GM23338 (cell line): ENCODE data around the gene GPR141. TPM values are rescaled to one million over a fixed set of nuclear protein-coding genes. Genes with fewer than 3 reads are reported as not detected.
A peak's percentile ranks its signal among the peaks of the same experiment; 100 is the strongest.

ENCODE experiments used
- ATAC-seq: fragments of 200-7000 bp; cut with Tn5 transposase; 3 replicates; pipeline ENCODE4 v1.9.1; 2020
- DNase-seq: peaks from one replicate; pipeline ENCODE4 v3.0.0-alpha.2; 2015; ENCODE audit warnings: low spot score
- H2AFZ ChIP-seq: fragments of 200-600 bp; sonication (generic); 2 replicates; pipeline ENCODE4 v1.8.0; 2016; ENCODE audit warnings: antibody characterized with exemption, mild to moderate bottlenecking, moderate library complexity
- H3F3A ChIP-seq: fragments of 200-600 bp; sonication (generic); replicated peaks from 2 replicates; pipeline ENCODE4 v1.8.0; 2017; ENCODE audit warnings: antibody characterized with exemption, mixed run types, low read depth
- H3K27ac ChIP-seq: fragments of 200-600 bp; sonication (generic); 2 replicates; pipeline ENCODE4 v1.6.1; 2016; ENCODE audit warnings: low read depth
- H3K27me3 ChIP-seq: fragments of 200-600 bp; sonication (generic); 2 replicates; pipeline ENCODE4 v1.8.0; 2016; ENCODE audit warnings: mild to moderate bottlenecking, mixed run types, moderate library complexity; ENCODE audit not compliant: insufficient read depth
- H3K36me3 ChIP-seq: fragments of 200-600 bp; sonication (generic); 2 replicates; pipeline ENCODE4 v1.8.0; 2016; ENCODE audit warnings: mild to moderate bottlenecking; ENCODE audit not compliant: insufficient read depth
- H3K4me1 ChIP-seq: fragments of 200-600 bp; sonication (generic); 2 replicates; pipeline ENCODE4 v1.8.0; 2016; ENCODE audit warnings: mild to moderate bottlenecking, moderate library complexity; ENCODE audit not compliant: insufficient read depth
- H3K4me2 ChIP-seq: fragments of 200-600 bp; sonication (generic); 2 replicates; pipeline ENCODE4 v1.7.1; 2017; ENCODE audit warnings: mixed run types
- H3K4me3 ChIP-seq: fragments of 200-600 bp; sonication (generic); 2 replicates; pipeline ENCODE4 v1.6.1; 2016; ENCODE audit warnings: mixed run types
- H3K79me2 ChIP-seq: fragments of 200-600 bp; sonication (generic); replicated peaks from 2 replicates; pipeline ENCODE4 v1.8.0; 2017; ENCODE audit warnings: mild to moderate bottlenecking; ENCODE audit not compliant: insufficient read depth
- H3K9me2 ChIP-seq: fragments of 200-600 bp; sonication (generic); 2 replicates; pipeline ENCODE4 v1.8.0; 2017; ENCODE audit not compliant: insufficient read depth
- H4K20me1 ChIP-seq: fragments of 200-600 bp; sonication (generic); replicated peaks from 2 replicates; pipeline ENCODE4 v1.8.0; 2017; ENCODE audit warnings: mild to moderate bottlenecking; ENCODE audit not compliant: insufficient read depth
- H3K27ac Mint-ChIP-seq: 2 replicates; pipeline ENCODE4 v1.8.0; 2020; ENCODE audit warnings: inconsistent platforms, mild to moderate bottlenecking, moderate library complexity, mixed read lengths
- H3K27me3 Mint-ChIP-seq: 3 replicates; pipeline ENCODE4 v1.8.0; 2022; ENCODE audit warnings: low read depth, mild to moderate bottlenecking, moderate library complexity, mixed read lengths, inconsistent platforms; ENCODE audit not compliant: insufficient read depth, poor library complexity
- H3K36me3 Mint-ChIP-seq: 3 replicates; pipeline ENCODE4 v1.8.0; 2021; ENCODE audit warnings: low read depth, mild to moderate bottlenecking, inconsistent platforms, moderate library complexity, mixed read lengths
- H3K4me1 Mint-ChIP-seq: 3 replicates; pipeline ENCODE4 v1.8.0; 2020; ENCODE audit warnings: mild to moderate bottlenecking, inconsistent platforms, mixed read lengths
- H3K4me3 Mint-ChIP-seq: 3 replicates; pipeline ENCODE4 v1.8.0; 2021; ENCODE audit warnings: moderate library complexity, mild to moderate bottlenecking, inconsistent platforms, mixed read lengths
- H3K9me3 Mint-ChIP-seq: 3 replicates; pipeline ENCODE4 v1.8.0; 2020; ENCODE audit warnings: moderate library complexity, mild to moderate bottlenecking, inconsistent platforms, mixed read lengths
- CREB1 ChIP-seq: fragments of 250-450 bp; sonication (Bioruptor Pico); IDR thresholded peaks from 2 replicates; pipeline ENCODE4 v1.5.0; 2020; ENCODE audit warnings: low read depth, mild to moderate bottlenecking, moderate library complexity
- EZH2 ChIP-seq: fragments of 200-600 bp; sonication (generic); IDR thresholded peaks from one replicate; pipeline ENCODE4 v1.8.0; 2017; ENCODE audit warnings: antibody characterized with exemption, mild to moderate bottlenecking, low read depth; ENCODE audit not compliant: unreplicated experiment
- EZH2phosphoT487 ChIP-seq: fragments of 200-600 bp; sonication (generic); IDR thresholded peaks from one replicate; pipeline ENCODE4 v1.8.1; 2018; ENCODE audit warnings: antibody characterized with exemption; ENCODE audit not compliant: unreplicated experiment
- JUNB ChIP-seq: IDR thresholded peaks from one replicate; pipeline ENCODE4 v1.6.1; 2016; ENCODE audit warnings: antibody characterized with exemption; ENCODE audit not compliant: unreplicated experiment
- NANOG ChIP-seq: IDR thresholded peaks from 2 replicates; pipeline ENCODE4 v1.6.1; 2016; ENCODE audit warnings: antibody characterized with exemption, borderline replicate concordance
- POLR2AphosphoS5 ChIP-seq: IDR thresholded peaks from 2 replicates; pipeline ENCODE4 v1.6.1; 2016; ENCODE audit warnings: antibody characterized with exemption, low read depth
- REST ChIP-seq: IDR thresholded peaks from one replicate; pipeline ENCODE4 v1.6.1; 2018; ENCODE audit warnings: antibody characterized with exemption; ENCODE audit not compliant: unreplicated experiment
- STAT1 ChIP-seq: IDR thresholded peaks from one replicate; pipeline ENCODE4 v1.6.1; 2016; ENCODE audit warnings: antibody characterized with exemption; ENCODE audit not compliant: unreplicated experiment
- ZNF114 ChIP-seq: fragments of 250-450 bp; sonication (Bioruptor Pico); IDR thresholded peaks from 2 replicates; pipeline ENCODE4 v1.5.0; 2020; ENCODE audit warnings: mild to moderate bottlenecking, moderate library complexity
- ZNF462 ChIP-seq: fragments of 250-450 bp; sonication (Bioruptor Pico); IDR thresholded peaks from 2 replicates; pipeline ENCODE4 v1.5.0; 2020; ENCODE audit warnings: mild to moderate bottlenecking, moderate library complexity
- polyA plus RNA-seq: library from polyadenylated mRNA; unstranded; fragments of >200 nt; fragmentation: Nextera tagmentation; extraction: Ambion mirVana; gene quantifications from 2 replicates; pipeline ENCODE4 v1.2.1, GENCODE V29; 2016
- total RNA-seq: library from RNA; depleted of rRNA; stranded (reverse); fragments of >200 nt; shearing (Covaris generic); gene quantifications from 2 replicates; pipeline ENCODE4 v1.2.3, GENCODE V29; 2014
- TF ChIP-seq, protein P1 (sequence below): IDR thresholded peaks from 2 replicates; pipeline ENCODE4 v1.6.1; 2016; ENCODE audit warnings: antibody characterized with exemption

The GPR141 gene
- total and polyA plus RNA-seq, 2 experiments from 2014 or later: 0.80 TPM; not detected in 1

- no peak overlapping the region for H3K4me3 ChIP-seq
- Mint-ChIP-seq H3K27me3 (peaks cover 1% of the 10 kb centered on the region), H3K4me1 (no peaks in the 10 kb centered on the region), H3K27ac (peak overlapping the region; percentile 38), H3K36me3 (no peaks in the 10 kb centered on the region), H3K4me3 (no peak overlapping the region), H3K9me3 (no peaks in the 10 kb centered on the region)
- no peaks in the 10 kb centered on the region for H4K20me1 ChIP-seq
- no peak overlapping the region for H3K4me2 ChIP-seq
- no peaks in the 10 kb centered on the region for H3K79me2 ChIP-seq
- no peaks in the 10 kb centered on the region for H3K27me3 ChIP-seq
- H3K36me3 ChIP-seq: no peaks in the 10 kb centered on the region
- H3K9me2 ChIP-seq: no peaks in the 10 kb centered on the region
- no peak overlapping the region for H3K27ac ChIP-seq
- H3F3A ChIP-seq: no peaks in the 10 kb centered on the region
- ATAC-seq: no peak
- no peak for TF ChIP-seq EZH2phosphoT487
- TF ChIP-seq STAT1: no peak
- no peak for TF ChIP-seq ZNF114
- no peak for TF ChIP-seq NANOG
- TF ChIP-seq, protein P1, sequence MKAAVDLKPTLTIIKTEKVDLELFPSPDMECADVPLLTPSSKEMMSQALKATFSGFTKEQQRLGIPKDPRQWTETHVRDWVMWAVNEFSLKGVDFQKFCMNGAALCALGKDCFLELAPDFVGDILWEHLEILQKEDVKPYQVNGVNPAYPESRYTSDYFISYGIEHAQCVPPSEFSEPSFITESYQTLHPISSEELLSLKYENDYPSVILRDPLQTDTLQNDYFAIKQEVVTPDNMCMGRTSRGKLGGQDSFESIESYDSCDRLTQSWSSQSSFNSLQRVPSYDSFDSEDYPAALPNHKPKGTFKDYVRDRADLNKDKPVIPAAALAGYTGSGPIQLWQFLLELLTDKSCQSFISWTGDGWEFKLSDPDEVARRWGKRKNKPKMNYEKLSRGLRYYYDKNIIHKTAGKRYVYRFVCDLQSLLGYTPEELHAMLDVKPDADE: no peak
- TF ChIP-seq EZH2: no peak
- TF ChIP-seq POLR2AphosphoS5: no peak
- no peak for TF ChIP-seq JUNB
- H2AFZ ChIP-seq: 0 out of 2 replicates have a peak overlapping the region, but pooled peaks have one; percentile 28
- H3K4me1 ChIP-seq: no peaks in the 10 kb centered on the region
- no peak for DNase-seq
Observed at GRCh38 chr7:37729181-37729580, 45.6 kb downstream of the GPR141 start.

GRCh38 chr7:37730501-37730900, 46.9 kb downstream of the GPR141 start:
- no peaks in the 10 kb centered on the region for H3K4me1 Mint-ChIP-seq
- H3K36me3 Mint-ChIP-seq: no peaks in the 10 kb centered on the region
- H3K4me3 ChIP-seq: no peak overlapping the region
- TF ChIP-seq EZH2 (no peak), ZNF462 (CRISPR knock-in tag) (no peak), ZNF114 (no peak), POLR2AphosphoS5 (no peak), REST (no peak), CREB1 (CRISPR knock-in tag) (no peak), EZH2phosphoT487 (no peak)

More at GRCh38 chr7:37730501-37730900, 46.9 kb downstream of the GPR141 start:
- Mint-ChIP-seq H3K4me3 (no peak overlapping the region), H3K9me3 (no peaks in the 10 kb centered on the region), H3K27ac (no peak overlapping the region), H3K27me3 (peaks cover 1% of the 10 kb centered on the region)
- Histone ChIP-seq H3K9me2 (no peaks in the 10 kb centered on the region), H2AFZ (no peak overlapping the region), H3K4me2 (no peak overlapping the region), H3K4me1 (no peaks in the 10 kb centered on the region), H3K27ac (no peak overlapping the region), H4K20me1 (no peaks in the 10 kb centered on the region), H3K36me3 (no peaks in the 10 kb centered on the region), H3F3A (no peaks in the 10 kb centered on the region), H3K27me3 (no peaks in the 10 kb centered on the region), H3K79me2 (no peaks in the 10 kb centered on the region)
- no peak for ATAC-seq
- no peak for DNase-seq
